T follicular helper cell (primary cell): ENCODE measurements around the gene RANGAP1.

Experiments
- DNase-seq: peaks from one replicate; pipeline ENCODE4 v3.0.0-alpha.2; 2020; ENCODE audit warnings: low read depth

RANGAP1 gene

DNA sequence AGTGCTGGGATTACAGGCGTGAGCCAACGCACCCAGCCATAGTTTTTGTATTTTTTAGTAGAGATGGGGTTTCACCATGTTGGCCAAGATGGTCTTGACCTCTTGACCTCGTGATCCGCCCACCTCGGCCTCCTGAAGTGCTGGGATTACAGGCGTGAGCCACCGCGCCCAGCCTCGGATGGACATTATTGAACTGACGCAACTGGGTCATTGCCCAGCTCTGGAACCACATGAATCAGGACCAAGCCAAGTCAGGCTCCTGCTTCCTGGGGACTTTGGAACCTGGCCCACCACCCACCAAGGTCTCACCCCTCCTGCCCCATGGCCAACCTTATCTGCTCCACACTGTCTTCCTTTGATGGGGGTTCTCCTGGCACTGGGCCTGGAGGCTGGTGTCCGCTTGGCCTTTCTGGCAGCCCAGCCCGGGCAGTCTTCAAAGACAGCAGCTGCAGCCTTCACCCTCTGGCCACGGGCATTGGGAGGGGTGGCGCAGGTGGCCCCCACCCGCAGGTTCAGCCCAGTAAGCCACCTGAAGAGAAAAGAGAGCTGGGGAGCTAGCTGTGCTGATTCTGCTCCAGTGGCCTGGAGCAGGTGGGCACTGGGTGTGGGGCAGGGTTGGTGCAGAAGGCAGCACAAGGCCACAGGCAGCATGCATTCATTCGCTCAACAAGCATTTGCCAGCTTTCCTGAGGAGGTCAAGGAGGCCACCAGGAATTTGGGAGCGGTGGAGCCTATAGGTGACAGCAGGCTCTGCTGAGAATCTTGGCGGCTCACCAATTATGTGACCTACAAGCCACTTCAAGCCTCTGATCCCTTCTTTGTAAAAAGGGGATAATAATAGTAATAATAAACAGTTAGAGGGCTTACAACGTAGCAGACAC is 50.9 kb downstream of the RANGAP1 start:
- DNase-seq, result no peak

GRCh38 chr22:41231369-41231768 is 54.6 kb downstream of the RANGAP1 start:
- no peak for DNase-seq

DNA sequence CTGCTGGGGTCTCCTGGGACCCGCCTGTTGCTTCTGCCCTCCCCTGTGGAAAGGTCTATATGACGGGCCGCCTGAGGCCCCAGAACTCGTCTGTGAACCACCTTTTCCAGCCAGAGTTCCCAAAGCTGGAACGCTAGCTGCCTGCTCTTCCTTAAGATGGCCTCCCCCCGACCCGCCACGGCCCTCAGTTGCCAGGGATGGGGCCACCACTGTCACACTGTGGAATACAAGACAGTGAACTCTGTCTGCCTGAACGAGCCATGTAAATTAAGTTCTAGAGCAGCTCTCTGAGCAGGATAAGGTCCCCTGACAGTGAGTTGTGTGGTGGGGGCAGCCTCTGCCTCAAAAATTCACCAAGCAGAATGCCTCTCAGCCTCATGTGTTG is 55.6 kb downstream of the RANGAP1 start:
- no peak for DNase-seq

GRCh38 chr22:41229730-41230400 is 56.1 kb downstream of the RANGAP1 start:
- DNase-seq, result no peak

- DNase-seq, result no peak
Measured at GRCh38 chr22:41229215-41229614, 56.8 kb downstream of the RANGAP1 start.

DNA sequence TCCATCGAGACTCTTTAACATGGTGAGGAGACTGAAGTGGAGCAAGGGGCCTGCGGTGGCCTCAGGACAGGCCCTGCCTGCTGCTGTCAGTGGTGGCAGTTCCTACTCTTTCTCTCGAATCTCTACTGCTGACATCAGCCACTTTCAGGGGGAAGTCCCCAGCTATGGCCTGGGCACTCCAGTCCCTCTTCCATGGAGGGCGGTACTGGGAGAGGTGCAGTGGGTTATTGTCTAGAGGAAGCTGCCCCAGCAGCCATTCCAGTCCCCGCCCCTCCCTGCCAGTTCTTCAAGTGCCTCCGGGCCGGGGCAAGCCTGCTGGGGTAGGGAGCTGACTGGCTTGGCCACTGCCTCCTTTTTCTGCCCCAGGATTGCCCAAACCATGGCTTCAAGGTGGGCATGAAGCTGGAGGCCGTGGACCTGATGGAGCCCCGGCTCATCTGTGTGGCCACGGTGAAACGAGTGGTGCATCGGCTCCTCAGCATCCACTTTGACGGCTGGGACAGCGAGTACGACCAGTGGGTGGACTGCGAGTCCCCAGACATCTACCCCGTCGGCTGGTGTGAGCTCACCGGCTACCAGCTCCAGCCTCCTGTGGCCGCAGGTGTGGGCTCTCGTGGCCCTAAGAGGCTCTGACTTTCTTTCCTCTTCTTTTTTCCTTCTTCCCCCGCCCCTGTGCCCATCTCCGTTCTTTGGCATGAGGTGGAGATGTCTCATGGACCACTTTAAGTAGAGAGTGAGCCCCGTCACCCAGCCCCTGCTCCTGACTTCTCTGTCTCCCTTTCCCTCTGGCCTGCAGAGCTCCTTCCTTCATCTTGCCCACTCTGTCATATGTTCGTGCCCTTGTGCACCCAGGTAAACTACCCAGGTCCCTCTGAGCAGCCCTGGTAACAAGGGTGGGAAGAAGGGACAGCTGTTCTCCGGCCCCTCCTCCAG is 59.0 kb downstream of the RANGAP1 start:
- no peak for DNase-seq

- no peak for DNase-seq
Measured at GRCh38 chr22:41223535-41223934, 62.5 kb downstream of the RANGAP1 start.

GRCh38 chr22:41222846-41223507 is 63.0 kb downstream of the RANGAP1 start:
- no peak for DNase-seq

- DNase-seq, result no peak
Measured at GRCh38 chr22:41217553-41218157, 68.3 kb downstream of the RANGAP1 start.

DNA sequence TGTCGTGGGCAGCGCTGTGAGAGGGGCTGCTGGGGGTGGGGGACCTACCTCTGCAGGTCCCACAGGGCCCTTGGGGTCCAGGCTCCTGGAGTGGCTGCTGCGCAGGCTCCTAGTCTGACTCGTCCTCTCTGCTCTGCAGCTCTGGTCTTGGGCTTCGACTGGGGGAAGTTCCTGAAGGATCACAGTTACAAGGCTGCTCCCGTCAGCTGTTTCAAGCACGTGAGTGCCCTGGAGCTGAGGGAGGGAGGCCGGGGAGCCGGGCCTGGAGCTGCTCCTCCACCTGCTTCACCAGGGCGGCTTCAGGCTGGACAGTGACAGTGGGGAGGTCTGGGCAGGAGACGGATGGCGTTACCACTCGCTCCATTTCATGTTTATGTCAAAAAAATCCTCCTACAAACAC is 69.0 kb downstream of the RANGAP1 start:
- no peak for DNase-seq

DNA sequence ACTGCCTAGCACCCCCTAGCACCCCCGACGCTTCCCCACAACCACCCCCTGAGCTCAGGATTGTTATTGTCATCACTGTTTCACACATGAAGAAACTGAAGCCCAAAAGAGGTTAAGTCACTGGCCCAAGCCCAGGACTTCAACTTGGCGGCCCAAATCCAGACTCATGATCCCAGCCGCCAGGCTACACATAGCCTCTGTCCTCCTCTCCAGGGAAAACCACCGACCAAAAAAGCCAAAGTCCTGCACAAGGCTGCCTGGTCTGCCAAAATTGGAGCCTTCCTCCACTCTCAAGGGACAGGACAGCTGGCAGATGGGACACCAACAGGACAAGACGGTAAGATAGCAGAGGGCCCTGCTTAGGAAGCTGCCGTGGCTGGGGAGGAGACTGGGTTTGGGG is 70.1 kb downstream of the RANGAP1 start:
- DNase-seq, result no peak

GRCh38 chr22:41215409-41215808 is 70.6 kb downstream of the RANGAP1 start:
- no peak for DNase-seq

DNA sequence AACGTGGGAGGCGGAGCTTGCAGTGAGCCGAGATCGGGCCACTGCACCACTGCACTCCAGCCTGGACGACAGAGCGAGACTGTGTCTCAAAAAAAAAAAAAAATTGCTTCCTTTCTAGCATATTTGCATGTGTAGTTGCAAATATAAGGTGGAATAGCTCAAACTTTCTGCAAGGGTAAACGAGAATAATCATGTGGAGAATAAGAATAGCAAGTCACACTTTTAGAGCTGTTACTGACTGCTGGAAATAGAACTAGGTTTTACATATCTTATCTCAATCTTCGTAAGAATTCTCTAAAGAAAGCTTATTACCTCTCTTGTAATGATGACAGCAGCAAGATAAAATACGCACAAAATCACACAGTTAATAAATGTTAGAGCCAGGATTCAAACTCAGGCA is 79.3 kb downstream of the RANGAP1 start:
- DNase-seq, result no peak

GRCh38 chr22:41204992-41205900 is 80.7 kb downstream of the RANGAP1 start, which contains the start of gene L3MBTL2:
Gene L3MBTL2 (plus strand): TSS chr22:41205312. CDS start chr22:41205363, 51 bp downstream.
- peak; percentile 99 for DNase-seq

DNA sequence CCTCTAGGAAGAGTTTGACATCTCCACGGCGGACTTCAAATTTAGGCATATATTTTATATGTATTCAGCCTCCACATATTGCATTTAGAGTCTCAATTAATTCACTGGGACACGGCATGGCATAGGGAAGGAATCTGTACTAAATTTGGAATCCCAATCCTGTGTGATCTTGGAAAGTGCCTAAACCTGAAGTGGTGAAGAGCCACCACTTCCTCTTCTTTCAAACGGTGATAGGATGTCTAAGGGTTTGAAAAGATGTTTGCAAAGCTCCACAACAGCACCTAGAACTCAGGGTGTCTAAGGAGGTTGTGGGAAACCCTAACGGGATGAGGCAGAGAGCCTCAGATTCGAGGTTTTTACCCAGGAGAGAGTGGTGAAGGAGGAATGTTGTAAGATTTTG is 81.9 kb downstream of the RANGAP1 start:
- DNase-seq, result no peak

DNA sequence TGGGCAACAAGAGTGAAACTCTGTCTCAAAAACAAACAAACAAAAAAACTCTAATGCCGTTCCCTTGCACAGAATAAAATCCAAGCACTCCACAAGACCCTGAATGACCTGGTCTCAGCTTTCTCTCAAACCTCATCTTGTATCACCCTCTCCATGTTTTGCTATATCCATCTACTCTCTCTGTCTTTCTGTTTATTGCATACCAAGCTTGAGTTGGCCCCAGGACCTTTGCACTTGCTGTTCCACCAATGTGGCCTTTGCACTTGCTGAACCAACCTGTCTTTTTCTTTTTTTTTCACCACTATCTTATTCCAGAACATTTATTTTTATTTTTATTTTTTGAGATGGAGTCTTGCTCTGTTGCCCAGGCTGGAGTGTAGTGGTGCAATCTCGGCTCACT is 82.9 kb downstream of the RANGAP1 start:
- no peak for DNase-seq

DNA sequence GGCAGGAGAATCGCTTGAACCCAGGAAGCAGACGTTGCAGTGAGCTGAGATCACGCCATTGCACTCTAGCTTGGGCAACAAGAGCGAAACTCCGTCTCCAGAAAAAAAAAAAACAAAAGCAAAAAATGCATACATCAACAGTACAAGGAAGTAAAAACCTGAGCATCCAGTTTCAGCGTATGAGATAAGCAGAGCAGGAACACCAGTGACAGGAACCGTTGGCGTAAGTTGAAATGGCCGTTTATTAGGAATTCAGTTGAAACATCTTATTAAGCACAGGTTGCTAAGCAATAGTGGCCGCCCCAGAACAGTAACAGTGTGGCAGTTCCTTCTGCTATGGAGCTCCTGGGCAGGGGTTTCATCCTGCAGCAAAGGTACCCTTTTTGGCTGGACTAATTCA is 84.8 kb downstream of the RANGAP1 start:
- no peak for DNase-seq

GRCh38 chr22:41198027-41198580 is 87.9 kb downstream of the RANGAP1 start:
- peak; percentile 37 for DNase-seq

DNA sequence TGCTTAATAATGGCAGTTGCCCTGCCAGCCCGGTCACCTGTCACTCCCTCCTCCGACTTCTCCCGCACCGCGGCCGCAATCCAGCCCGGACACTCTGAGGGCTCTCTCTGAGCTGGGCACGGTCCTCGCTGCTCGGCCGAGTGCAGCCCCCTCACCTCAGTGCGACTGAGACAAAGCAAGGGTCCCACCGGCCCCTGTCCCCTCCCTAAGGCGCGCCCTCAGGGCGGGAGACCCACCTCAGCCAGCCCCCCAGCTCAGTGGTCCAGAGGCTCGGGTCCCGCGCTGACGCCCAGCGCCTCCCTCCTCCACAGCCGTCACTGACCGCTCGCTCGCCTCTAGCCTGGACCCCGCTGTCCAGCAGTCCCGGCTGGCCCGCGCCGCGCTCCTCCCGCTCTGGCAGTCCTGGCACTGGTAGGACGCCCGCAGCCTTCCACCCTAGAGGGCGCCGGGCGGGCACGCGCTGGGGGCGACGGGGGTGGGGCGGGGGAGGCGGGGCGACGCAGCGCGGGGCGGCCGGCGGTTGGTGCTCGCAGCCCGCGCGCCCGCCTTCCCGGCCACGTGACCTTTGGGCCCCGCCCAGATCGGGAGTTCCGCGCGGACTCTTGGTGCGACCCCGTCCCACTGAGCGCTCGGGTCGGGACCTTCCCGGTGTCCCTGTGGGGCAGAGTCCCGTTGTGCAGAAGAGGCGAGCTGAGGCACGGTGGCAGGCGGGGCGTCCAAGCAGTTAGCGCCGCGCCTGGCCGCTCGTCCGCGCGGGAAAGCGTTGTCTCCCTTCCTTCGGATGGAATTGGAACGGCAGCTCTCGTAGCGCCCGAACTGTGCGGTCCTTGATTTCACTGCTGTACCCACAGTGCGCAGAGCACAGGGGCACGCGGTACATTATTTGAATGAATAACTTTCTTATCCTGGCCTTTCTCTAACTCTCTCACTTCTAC is 88.7 kb downstream of the RANGAP1 start:
- peak; percentile 79 for DNase-seq
